ENCODE data around the gene DOCK10. TPM values are rescaled to one million over a fixed set of nuclear protein-coding genes. Genes with fewer than 3 reads are reported as not detected.

The DOCK10 gene
- total RNA-seq, 6 experiments from 2014 or later = 61.1 to 78.8 (median 75.8) TPM

DNA sequence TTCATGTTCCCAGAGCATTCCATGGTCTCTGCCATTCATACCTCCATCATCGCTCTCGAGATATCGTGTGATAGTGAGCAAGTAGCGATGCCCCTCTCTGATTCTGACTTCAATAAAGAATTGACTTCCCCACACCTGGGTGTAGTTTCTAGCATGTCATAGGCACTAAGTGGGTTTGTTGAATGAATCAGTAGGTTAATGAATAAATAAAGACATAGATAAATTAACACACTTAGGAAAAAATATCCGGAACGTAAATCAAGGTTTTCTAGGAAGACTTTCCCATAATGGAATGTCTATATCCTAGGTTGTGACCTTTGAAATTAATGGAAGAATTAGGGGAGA, 159.1 kb downstream of the DOCK10 start:
- H3K27ac Mint-ChIP-seq = peak overlapping the region; percentile 93
- peaks cover 65% of the 10 kb centered on the region for H3K36me3 Mint-ChIP-seq (ENCODE audit: low read depth)
- peak overlapping the region; percentile 66; the same call in 1 of the 2 replicates for H3K4me3 Mint-ChIP-seq
- H3K4me1 Mint-ChIP-seq (ENCODE audit: low read depth) = peaks cover 82% of the 10 kb centered on the region
- peaks cover 1% of the 10 kb centered on the region; the same call in 1 of the 2 replicates for H3K27me3 Mint-ChIP-seq (ENCODE audit: insufficient read depth)
- DNase-seq = no peak
- no peaks in the 10 kb centered on the region for H3K9me3 Mint-ChIP-seq
- TF ChIP-seq, protein P1, sequence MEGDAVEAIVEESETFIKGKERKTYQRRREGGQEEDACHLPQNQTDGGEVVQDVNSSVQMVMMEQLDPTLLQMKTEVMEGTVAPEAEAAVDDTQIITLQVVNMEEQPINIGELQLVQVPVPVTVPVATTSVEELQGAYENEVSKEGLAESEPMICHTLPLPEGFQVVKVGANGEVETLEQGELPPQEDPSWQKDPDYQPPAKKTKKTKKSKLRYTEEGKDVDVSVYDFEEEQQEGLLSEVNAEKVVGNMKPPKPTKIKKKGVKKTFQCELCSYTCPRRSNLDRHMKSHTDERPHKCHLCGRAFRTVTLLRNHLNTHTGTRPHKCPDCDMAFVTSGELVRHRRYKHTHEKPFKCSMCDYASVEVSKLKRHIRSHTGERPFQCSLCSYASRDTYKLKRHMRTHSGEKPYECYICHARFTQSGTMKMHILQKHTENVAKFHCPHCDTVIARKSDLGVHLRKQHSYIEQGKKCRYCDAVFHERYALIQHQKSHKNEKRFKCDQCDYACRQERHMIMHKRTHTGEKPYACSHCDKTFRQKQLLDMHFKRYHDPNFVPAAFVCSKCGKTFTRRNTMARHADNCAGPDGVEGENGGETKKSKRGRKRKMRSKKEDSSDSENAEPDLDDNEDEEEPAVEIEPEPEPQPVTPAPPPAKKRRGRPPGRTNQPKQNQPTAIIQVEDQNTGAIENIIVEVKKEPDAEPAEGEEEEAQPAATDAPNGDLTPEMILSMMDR (IDR thresholded peaks at IDR 0.05) = no peak

DNA sequence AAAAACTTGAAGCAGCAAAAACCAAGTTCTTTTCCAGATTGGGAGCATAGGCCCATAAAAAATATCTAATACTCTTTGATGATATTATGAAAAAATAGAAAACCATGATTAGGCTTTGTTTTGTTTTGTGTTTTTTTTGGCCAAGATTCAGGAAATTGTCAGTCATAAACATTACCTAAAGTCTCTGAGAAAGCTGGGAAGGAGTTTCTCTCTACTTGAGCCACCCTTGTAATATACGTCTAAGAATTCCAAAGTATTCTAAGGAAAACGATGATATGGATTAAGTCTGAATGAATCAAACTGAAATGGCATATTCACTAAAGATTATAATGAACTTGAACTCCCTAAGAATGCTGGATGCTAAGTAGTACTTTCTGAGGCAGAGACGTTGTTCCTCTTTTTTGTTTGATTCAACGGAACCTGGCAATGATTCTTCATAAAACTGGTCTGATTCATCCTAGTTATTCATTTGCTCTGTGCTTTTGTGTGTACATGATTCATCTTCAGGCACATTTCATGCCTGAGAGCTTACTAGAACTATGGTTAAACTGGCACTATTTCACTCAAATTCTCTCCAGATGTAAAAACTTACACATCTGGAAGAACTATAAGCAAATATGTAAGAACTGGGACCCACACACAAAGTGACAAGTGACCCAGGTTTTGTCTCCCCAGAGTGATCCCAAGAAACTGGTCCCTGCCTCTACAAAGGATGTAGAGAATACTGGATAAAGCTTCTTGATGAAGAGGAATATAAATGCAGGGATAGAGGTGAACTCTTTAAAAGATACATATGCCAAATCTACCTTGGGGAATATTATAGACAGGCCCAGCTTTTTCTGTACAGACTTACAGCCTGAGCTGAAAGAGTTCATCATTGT, 159.7 kb downstream of the DOCK10 start:
- peaks cover 1% of the 10 kb centered on the region; the same call in 1 of the 2 replicates for H3K27me3 Mint-ChIP-seq (ENCODE audit: insufficient read depth)
- peaks cover 70% of the 10 kb centered on the region for H3K36me3 Mint-ChIP-seq (ENCODE audit: low read depth)
- DNase-seq = peak; percentile 94
- no peaks in the 10 kb centered on the region for H3K9me3 Mint-ChIP-seq
- peak overlapping the region; percentile 93 for H3K27ac Mint-ChIP-seq
- TF ChIP-seq, protein P1 (IDR thresholded peaks at IDR 0.05) = no peak
- peaks cover 76% of the 10 kb centered on the region for H3K4me1 Mint-ChIP-seq (ENCODE audit: low read depth)
- H3K4me3 Mint-ChIP-seq = peak overlapping the region; percentile 66

DNA sequence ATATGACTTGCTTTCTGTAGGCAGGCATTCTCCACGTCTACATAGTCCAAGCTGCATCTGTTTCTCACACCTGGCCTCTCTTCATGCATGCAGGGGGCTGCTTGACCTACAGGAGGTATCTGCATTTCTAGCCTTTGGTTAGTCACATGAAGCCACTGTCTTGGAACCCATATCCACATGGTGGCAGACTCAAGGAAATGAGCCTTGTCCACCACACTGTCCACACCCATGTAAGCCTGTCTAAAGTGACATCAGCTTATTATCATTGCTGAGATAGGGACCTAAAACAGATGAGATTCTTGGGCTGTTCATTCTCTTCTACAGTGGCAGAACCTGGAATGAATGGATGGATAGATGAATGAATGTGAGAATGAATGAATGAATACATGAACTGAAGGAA, 160.4 kb downstream of the DOCK10 start:
- Mint-ChIP-seq H3K4me1 (ENCODE audit: low read depth) (peaks cover 74% of the 10 kb centered on the region), H3K4me3 (peak overlapping the region; percentile 66), H3K9me3 (no peaks in the 10 kb centered on the region; the same call in 1 of the 2 replicates), H3K27me3 (ENCODE audit: insufficient read depth) (peaks cover 2% of the 10 kb centered on the region; the same call in 1 of the 2 replicates), H3K36me3 (ENCODE audit: low read depth) (peaks cover 77% of the 10 kb centered on the region), H3K27ac (peak overlapping the region; percentile 93)
- TF ChIP-seq, protein P1 (IDR thresholded peaks at IDR 0.05) = peak; percentile 25; the same call in 1 of the 2 replicates
- DNase-seq = no peak

DNA sequence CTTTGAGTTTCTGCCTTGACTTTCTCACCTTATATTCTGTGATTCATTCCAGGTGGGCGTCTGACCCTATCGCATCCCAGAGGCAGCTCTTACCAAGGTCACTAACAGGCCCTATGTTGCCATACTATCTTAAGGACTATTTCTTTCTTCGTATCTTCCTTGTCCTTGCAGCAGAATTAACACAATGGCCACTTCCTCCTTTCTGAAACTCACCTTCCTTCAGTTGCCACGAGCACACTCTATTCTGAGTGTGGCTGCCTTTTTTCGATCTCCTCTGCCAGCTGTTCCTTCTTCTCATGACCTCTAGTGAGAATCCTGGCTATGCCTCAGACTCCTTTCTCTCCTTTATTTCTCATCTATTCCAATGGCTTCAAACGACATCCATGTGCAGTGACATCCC, 165.7 kb downstream of the DOCK10 start:
- no peak for DNase-seq
- H3K4me3 Mint-ChIP-seq = no peak overlapping the region
- peaks cover 89% of the 10 kb centered on the region for H3K36me3 Mint-ChIP-seq (ENCODE audit: low read depth)
- TF ChIP-seq, protein P1 (IDR thresholded peaks at IDR 0.05) = no peak
- peaks cover 2% of the 10 kb centered on the region; the same call in 1 of the 2 replicates for H3K27me3 Mint-ChIP-seq (ENCODE audit: insufficient read depth)
- peak overlapping the region; percentile 47 for H3K27ac Mint-ChIP-seq
- peaks cover 4% of the 10 kb centered on the region for H3K9me3 Mint-ChIP-seq
- peaks cover 59% of the 10 kb centered on the region for H3K4me1 Mint-ChIP-seq (ENCODE audit: low read depth)

DNA sequence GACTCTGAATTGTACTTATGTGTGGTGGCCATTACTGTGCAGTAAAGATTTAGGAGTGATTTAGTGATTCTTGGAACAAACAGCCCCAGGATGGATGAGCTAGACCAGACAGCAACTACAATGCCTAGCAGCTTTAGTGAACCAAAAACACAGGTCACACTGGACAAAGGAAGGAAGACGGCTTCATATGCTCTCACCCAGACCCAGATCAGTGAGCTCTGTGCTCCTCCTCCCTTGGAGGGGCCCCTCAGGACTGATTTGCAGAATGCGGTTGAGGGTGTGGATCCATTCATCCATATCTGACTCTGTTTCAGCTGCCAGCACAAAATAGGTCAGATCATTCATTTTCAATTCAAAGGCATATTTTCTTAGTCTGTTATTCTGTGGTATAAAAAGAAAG, 166.4 kb downstream of the DOCK10 start:
- H3K27me3 Mint-ChIP-seq (ENCODE audit: insufficient read depth) = peaks cover 2% of the 10 kb centered on the region; the same call in 1 of the 2 replicates
- peak overlapping the region; percentile 47; the same call in 1 of the 2 replicates for H3K27ac Mint-ChIP-seq
- no peak overlapping the region for H3K4me3 Mint-ChIP-seq
- peaks cover 89% of the 10 kb centered on the region for H3K36me3 Mint-ChIP-seq (ENCODE audit: low read depth)
- no peak for DNase-seq
- H3K4me1 Mint-ChIP-seq (ENCODE audit: low read depth) = peaks cover 59% of the 10 kb centered on the region
- TF ChIP-seq, protein P1 (IDR thresholded peaks at IDR 0.05) = no peak
- peaks cover 10% of the 10 kb centered on the region for H3K9me3 Mint-ChIP-seq
